GM19240 (cell line): ENCODE data around the gene RIMS4.

ENCODE experiments used
- DNase-seq: peaks from one replicate; pipeline ENCODE4 v3.0.0; 2011; ENCODE audit warnings: low spot score; ENCODE audit not compliant: insufficient read length

RIMS4 gene

GRCh38 chr20:44810391-44811149 lies at the start of gene RIMS4:
Gene RIMS4, minus strand, starts transcription at chr20:44810546. Its CDS starts 275 bp downstream, at chr20:44810271.
- DNase-seq: no peak

DNA sequence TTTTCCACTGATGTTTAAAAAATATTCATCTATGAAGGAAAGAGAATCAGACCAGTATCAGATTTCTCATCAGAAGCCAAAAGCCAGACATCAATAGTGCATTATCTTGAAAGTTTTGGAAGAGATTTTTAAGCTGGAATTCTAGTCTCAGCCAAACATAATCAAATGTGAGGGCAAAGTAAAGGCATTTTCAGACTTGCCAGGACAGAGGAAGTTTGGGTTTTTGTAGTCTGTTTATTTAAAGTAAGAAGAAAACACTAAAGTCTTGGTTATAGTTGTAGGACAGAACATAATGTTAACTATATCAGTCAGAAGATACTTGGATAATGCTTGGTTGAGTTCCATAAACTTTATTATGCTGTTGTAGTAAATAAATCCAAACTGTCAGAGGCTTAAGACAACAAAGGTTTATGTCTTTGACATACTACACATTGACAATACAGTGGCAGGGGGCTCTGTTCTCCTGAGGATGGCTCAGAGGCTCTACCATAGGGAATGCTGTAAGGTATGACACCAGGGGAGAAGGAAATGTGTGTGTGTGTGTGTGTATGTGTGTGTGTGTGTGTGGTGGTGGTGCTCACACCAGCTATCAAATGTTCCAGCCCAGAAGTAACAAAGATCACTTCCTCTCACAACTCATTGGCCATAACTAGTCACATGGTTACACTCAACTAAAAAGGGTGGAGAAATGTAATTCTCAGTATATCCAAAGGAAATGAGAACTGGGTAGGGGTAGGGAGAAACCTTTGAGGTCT lies 48.4 kb upstream of the RIMS4 start:
- DNase-seq: no peak

DNA sequence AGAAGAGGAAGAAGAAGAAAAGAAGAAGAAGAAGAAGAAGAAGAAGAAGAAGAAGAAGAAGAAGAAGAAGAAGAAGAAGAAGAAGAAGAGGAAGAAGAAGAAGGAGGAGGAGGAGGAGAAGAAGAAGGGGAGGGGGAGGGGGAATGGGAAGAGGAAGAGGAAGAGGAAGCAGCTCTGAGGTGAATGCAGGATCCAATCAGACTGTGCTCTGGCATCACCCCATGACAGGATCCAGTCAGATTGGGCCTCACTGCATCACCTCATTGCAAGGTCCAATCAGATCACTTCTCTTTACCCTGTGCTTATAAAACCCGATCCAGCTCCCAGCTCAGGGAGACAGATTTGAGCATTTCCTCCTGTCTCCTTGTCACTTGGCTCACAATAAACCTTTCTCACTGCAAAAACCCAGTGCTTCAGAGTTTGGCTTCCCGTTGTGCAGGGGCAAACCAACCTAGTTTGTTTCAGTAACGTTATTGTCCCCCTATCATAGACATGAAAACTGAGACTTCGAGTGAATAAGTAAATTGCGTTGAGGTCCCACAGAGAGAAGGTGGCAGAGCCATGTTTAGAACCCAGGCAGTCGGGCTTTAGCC lies 46.6 kb upstream of the RIMS4 start:
- no peak for DNase-seq

DNA sequence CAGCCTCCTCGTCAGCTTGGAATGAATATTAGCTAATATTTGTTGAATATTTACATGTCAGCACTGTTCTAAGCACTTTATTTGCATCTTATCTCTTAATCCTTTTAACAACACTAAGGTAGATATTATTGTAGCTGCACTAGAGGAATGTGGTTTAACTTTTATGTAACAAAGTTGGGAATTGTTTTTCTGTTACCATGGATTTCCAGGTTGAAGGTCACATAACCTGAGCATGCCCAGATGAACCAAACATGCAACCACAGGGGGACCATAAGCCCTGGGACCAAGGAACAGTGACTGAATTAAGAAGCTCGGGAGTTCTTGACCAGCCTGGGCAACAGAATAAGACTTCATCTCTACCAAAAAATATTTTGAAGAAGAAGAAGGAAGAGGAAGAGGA lies 46.1 kb upstream of the RIMS4 start:
- DNase-seq: no peak

- no peak for DNase-seq
Observed at GRCh38 chr20:44851545-44851944, 41.2 kb upstream of the RIMS4 start.

- DNase-seq: no peak
Observed at GRCh38 chr20:44850837-44851236, 40.5 kb upstream of the RIMS4 start.

- DNase-seq: no peak
Observed at GRCh38 chr20:44850272-44850671, 39.9 kb upstream of the RIMS4 start.

DNA sequence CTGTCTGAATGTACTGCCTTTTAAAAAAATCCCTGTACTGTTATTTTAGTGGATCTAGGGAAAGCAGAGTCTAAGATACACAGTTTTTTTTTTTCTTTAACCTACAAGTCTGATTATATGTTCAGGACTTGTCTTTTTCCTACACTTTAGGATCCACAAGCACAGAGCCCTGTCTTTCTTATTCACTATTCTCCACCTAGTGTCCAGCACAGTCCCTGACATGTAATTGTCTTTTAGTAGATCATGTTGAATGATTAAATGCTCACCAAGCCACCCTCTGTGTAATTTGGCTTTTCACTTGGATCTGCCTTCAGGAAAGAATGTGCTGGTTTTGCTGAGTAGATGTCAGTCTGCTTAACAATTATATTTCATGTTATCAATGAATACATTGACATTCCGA lies 39.4 kb upstream of the RIMS4 start:
- no peak for DNase-seq

- no peak for DNase-seq
Observed at GRCh38 chr20:44848254-44849015, 38.1 kb upstream of the RIMS4 start.

- DNase-seq: no peak
Observed at GRCh38 chr20:44843876-44844275, 33.5 kb upstream of the RIMS4 start.

DNA sequence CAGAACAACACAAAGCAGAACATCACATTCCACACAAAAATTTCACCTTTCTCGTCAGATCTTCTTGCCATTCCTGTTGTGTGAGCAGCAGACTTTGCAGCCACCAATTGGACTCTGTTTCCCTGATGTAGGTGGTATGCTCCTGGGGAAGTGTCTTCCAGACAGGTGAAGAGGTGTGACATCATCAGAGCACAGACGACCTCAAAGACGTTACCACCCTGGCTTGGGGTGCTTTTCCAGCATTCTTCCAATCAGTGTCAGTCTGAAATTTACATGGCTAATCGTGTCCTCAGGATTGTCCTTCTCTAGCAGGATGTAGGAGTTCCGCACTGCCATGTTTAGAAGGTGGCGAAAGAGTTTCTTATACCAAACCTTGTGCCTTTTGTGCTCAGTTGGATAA lies 31.6 kb upstream of the RIMS4 start:
- DNase-seq: no peak

- DNase-seq: no peak
Observed at GRCh38 chr20:44840826-44841225, 30.5 kb upstream of the RIMS4 start.

- DNase-seq: no peak
Observed at GRCh38 chr20:44839481-44839880, 29.1 kb upstream of the RIMS4 start.

DNA sequence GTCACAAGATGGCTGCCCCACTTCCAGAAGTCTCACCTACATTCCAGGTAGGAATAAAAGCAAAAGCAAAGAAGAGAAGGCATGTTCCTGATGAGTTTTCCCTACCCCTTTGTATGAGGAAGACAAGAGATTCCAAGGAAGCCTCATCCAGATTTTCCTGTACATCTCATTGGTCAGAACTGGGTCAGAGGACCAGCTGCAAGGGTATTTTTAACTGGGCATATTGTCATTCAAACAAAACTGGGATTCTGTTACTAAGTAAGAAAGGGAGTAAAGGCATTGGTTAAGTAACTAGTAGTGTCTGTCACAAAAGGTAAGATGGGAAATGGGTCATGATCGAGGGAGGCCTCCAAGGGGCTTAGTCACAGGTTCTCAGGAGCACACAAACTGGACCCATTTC lies 28.2 kb upstream of the RIMS4 start:
- no peak for DNase-seq

DNA sequence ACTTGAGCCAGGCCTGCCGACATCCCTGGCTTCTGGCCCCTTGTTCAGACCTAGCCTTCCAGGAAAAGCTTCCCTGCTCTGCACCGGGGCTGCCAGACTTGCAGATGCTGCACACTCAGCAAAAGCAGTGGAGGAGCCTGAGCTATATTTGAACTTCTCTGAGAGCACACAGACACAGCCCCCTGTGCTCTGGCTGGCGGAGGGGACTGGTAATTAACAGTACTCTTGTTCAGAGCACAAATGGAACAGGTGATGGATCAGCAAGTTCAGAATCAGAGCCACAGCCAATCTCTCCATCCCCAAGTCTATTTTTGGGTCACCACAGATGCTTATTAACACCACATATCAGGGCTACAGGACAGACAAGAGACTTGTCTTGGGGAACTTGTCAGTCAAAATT lies 27.6 kb upstream of the RIMS4 start:
- DNase-seq: no peak

DNA sequence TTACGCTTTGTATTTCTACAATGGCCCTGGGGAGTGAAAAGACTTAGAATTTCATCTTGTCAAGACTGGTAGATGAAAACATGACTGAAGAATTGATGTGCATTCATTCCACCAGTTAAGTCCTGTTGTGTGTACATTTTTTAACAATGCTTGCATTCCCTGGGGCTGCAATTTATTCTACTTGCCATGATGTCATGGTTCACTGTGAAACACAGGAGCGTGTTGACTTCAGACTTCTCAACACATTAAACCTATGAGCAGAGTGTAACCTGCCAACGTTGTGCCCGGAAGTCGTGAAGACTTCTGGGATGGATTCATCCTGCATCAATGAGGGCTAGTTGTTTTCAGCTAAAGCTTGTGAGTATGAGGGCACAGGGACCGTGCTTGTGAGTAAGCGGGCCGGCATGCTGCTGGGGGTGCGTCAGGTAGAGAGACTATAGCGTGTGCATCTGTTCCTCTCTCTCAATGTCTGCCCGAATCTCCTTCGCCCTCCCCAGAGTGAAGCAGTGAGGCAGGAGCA lies 26.3 kb upstream of the RIMS4 start:
- DNase-seq: no peak

DNA sequence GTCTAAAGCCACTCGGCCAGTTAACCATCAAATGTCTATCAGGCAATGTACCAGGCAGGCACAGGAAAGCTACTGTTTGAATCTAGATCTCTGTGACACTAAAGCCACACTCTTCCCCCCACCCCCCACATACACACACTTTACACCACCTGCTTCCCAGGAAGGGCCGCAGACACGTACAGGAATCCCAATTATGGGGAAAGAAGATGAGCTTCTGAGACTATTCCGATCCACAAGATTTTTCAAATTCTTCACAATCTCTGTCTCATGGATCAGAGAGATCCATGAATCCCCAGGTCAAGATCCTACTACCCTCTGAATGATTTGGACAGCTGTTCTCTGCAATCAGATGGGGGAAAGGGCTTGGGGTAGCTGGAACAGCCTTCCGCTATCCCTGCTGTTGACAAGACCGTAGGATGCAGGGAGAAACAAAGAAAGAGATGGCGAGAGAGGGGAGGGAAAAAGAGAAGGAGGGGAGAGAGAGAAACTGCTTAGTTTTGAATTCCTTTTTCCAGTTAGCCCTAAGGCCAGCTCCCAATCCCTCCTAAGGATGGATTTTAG lies 25.4 kb upstream of the RIMS4 start:
- no peak for DNase-seq

DNA sequence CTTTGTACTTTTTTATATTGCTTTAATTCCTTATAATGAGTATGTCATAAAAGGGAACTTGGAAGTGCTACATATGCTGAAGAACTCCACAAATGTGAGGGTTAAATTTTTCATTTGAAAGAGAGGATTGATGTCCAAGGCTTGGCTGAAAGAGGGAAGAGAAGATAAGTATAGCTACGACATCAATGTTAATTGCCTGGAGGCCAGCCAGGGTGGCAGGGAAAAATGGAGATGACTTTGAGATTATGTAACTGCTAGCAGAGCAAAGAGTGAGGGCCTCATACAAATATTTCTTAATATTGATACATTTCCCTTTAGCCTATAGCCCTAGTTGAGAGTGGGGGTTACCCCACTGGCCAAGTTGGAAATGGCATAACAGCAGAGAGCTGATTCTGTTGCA lies 24.8 kb upstream of the RIMS4 start:
- DNase-seq: no peak

- DNase-seq: no peak
Observed at GRCh38 chr20:44834693-44835092, 24.3 kb upstream of the RIMS4 start.

DNA sequence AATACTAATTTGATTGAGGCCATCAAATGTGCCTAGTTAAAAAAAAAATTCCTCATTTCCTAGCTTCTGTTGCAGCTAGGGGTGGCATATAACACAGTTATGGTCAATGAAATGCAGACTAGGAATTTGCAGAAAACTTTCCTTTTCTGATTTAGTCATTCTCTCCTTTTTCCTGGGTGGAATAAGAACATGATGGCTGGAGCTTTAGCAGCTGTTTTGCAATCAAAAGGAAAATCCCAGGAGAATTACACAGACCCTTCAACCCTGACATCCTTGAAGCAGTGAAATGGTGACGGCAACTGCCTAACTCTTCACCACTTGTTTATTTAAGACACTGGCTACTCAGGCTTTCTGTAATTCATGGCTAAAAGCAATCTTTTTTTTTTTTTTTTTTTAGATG lies 23.1 kb upstream of the RIMS4 start:
- no peak for DNase-seq

- no peak for DNase-seq
Observed at GRCh38 chr20:44832724-44833123, 22.4 kb upstream of the RIMS4 start.
